C4-2B (cell line): ENCODE data around the gene IRF5.
A peak's percentile ranks its signal among the peaks of the same experiment; 100 is the strongest.

Experiments used
- H3K27ac ChIP-seq: fragments of 450-650 bp; 2 replicates; pipeline ENCODE4 v1.5.1; 2017
- ZFX ChIP-seq: fragments of 450-650 bp; IDR thresholded peaks from 2 replicates; pipeline ENCODE4 v1.6.1; 2017
- TF ChIP-seq, protein P1 (sequence below): fragments of 450-650 bp; conservative IDR thresholded peaks from 2 replicates; pipeline ENCODE4 v1.5.1; 2017; ENCODE audit warnings: mild to moderate bottlenecking

The IRF5 gene

DNA sequence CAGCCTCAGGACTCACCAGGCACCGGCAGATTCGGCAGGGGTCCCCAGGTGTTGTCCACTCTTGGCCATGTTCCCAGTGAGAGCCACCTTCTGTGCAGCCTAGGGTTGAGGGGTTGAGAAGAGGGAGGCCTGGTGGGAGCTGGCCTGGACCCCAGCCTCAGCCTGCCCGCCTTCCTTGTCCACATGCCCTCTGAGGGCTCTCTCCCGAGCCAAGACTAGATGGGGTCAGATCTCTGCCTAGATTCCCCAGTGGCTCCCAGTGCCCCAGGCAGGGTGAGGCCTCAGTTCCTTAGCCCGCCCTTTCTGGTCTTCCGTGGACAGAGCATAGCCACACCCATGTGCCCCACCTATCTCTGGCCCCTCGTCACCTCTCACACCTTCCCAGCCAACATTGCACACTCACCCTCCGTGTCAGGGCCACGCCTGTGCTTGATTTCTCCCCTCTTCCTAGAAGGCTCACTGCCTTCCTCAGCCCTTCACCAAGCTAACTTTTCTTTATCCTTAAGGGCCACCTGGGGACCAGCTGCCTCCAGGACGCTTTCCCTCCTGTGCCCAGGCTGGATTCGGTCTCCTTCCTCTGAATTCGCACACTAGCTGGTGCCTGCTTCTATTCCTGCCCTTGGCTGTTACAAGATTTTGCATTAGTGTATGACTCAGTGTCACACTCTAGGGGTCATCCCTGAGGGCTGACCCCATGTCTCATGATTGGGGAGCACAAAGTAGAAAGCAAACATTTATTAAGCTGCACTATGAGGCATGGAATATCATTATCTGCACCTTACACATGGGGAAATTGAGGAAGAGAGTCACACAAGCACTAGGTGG lies 34.8 kb upstream of the IRF5 start:
- H3K27ac ChIP-seq: no peak overlapping the region
- no peak for TF ChIP-seq ZFX
- TF ChIP-seq, protein P1, sequence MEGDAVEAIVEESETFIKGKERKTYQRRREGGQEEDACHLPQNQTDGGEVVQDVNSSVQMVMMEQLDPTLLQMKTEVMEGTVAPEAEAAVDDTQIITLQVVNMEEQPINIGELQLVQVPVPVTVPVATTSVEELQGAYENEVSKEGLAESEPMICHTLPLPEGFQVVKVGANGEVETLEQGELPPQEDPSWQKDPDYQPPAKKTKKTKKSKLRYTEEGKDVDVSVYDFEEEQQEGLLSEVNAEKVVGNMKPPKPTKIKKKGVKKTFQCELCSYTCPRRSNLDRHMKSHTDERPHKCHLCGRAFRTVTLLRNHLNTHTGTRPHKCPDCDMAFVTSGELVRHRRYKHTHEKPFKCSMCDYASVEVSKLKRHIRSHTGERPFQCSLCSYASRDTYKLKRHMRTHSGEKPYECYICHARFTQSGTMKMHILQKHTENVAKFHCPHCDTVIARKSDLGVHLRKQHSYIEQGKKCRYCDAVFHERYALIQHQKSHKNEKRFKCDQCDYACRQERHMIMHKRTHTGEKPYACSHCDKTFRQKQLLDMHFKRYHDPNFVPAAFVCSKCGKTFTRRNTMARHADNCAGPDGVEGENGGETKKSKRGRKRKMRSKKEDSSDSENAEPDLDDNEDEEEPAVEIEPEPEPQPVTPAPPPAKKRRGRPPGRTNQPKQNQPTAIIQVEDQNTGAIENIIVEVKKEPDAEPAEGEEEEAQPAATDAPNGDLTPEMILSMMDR: no peak

DNA sequence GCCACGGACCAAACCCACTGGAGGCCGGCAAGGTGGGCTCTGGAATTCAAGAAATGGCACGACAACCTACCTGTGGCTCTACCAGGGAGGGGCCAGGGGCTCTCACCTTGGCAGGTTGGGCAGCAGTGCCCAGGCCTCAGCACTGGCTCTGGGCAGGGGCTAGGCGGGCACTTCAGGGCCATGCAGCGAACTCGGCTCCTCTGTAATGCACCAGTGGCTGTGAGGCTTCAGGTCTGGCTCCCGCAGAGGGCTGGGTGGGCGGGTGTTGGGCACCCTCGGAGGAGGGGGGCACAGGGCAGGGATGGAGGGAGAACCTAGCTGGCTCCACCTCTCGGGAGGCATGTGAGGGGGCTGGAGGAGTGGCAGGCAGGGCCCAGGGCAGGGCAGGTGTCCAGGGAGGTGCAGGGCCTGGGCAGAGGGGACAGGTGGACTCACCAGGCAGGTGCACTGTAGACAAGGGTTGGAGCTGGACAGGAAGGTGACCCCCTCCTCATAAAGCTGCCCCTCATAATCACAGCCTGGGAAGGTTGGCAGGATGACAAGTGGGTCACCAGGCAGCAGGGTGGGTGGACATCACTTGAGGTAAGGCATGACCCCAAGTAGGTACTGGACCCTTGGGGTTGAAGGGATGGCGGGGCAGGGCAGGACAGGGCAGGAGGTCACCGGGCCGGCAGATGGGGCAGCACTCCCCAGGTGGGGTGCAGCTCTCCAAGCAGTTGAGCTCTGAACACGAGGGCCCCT lies 33.9 kb upstream of the IRF5 start:
- TF ChIP-seq, protein P1: no peak
- no peak for TF ChIP-seq ZFX

DNA sequence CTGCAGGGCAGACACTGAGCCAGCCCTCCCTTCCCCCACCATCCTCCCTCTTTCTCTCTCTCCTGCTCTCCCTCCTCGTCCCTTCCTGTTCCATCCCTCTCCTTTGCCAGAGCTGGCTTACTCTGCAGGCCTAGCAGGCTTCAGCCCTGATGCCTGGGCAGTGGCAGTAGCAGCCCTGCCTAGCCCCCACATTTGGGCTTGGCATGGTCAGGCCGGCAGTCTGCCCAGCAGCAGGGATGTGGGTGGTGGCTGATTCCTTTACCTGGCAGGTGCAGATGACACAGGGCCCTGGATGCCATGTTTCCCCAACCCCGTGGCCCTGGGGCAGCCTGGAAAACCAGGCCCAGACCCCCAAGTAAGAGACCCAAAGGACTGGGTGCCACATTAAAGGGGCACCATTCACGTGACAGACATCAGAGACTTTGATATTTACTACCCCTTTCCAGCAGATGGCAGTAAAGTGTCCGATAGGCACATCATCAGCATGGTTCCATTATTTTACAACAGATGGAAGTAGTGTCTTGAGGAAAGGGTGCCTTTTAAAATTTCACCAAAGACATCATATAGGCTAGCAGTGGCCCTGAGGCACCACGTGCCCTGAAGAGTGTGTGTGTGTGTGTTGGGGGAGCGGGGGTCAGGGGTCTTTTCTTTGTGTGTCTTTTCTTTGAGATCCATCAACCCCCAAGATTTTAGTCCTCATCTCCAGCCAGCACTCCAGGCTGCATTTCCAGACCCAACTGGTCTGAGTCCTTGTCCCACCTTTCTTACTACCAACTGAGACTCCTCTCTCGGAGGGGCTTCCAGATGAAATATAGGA lies 33.1 kb upstream of the IRF5 start:
- TF ChIP-seq, protein P1: peak; percentile 88
- TF ChIP-seq ZFX: no peak
- H3K27ac ChIP-seq: no peak overlapping the region

More for the DNA sequence above, 33.9 kb upstream of the IRF5 start:
- no peak overlapping the region for H3K27ac ChIP-seq

DNA sequence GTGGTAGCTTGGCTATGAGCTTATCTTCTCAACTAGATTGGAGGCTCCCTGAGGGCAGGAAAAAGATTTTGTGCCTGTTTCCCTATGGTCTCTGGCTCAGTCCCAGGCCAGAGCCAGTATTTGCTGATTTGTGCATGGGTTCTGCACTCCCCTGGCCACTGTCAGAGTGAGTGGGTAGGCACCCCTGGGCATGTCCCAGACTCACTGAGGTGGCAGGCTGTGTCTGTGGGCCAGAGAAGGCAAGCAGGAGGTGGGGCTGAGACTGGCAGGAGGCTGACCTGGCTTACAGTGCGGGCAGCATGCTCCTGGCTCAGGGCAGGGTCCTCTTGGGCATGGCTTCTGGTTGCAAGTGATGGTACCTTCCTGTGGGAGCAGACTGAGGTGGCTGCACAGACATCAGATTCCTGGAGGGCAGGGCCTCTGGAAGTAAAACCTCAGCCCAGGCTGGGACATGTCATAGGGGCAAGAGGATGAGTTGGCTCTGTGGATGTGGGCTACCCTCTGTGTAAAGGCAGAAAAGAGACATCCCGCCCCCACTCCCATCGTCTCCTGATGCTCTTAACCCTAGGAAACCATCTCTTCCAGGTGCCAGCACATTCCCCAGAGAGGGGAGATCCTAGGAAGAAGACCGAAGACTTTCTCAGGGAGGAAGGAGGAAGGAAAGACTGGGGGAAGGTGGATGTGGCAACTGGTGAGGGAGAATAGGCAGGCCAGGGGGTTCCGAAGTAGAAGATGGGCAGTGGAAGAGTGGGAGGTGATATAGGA lies 31.5 kb upstream of the IRF5 start:
- no peak overlapping the region for H3K27ac ChIP-seq

DNA sequence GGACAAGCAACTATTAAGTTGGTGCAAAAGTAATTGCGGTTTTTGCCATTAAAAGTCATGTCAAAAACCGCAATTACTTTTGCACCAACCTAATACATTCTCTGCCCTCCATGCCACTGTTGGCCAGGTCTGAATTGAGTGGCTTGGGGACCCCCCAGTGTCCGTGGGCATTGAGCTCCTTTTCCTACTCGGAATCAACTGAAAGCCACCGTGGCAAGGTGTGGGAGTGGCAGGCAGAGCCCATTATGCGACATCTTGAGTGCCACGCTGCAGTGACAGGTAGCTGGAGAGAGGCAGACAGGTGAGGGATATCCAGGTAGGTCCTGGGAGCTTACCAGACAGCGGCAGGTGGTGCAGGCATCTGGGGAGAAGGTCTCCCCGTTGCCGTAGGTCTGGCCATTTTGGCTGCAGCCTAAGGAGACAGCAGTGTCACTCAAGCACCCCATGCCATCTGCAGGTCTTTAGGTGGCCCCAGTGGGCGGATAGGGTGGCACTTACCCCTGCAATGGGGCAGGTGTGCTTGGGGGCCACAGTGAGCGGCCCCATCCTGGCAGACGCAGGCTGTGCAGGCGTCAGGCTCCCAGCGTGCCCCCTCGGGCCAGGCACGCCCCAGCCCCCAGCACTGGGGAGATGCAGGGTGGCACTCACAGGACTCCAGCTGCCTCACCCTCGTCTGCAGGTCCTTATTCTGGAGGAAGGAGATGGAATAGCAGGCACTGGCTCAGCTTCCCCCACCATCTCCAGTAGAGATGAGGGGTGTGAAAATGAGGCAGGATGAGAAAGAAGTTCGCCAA lies 30.8 kb upstream of the IRF5 start:
- TF ChIP-seq ZFX: no peak
- TF ChIP-seq, protein P1: no peak

More for the DNA sequence above, 31.5 kb upstream of the IRF5 start:
- no peak for TF ChIP-seq ZFX
- TF ChIP-seq, protein P1: no peak

More for the DNA sequence above, 30.8 kb upstream of the IRF5 start:
- no peak overlapping the region for H3K27ac ChIP-seq
